Left hindlimb (tissue), 1 donor: ENCODE measurements around the gene CTRB2.
A peak's percentile ranks its signal among the peaks of the same experiment; 100 is the strongest.

Experiments
- DNase-seq: peaks from one replicate; pipeline ENCODE4 v3.0.0-alpha.2; 2018

CTRB2 gene

DNA sequence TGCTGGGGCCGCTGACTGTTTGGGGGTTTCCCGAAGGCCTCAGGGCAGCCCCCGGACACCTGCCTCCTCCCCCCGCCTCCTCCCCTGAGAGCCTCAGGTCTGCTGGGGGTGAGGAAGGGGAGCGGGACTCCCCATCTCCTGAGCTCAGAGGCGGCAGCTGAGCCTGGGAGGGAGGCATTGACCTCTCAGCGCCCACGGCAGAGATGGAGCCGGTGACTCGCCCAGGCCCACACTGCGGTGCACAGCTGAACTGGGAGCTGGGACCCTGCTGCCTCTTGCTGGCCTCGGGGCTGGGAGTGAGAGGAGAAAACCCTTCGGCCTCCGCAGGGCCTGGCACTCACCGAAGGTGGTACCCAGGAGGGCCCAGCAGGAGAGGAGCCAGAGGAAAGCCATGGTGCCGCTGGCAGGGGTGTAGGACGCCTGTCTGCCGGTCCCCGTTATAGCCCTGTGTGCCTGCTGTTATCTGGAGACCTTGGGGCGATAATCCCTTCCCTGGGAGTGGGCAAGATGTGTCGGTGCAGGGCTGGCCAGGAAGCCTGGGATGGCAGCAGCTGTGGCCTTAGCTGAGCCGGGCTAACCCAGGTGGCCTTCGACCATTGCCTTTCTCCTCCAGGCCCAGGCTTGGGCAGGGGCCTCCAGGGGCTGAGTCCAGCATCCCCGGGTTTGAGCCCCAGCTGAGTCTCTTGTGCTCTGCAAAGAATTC is at the start of gene CTRB2:
Gene CTRB2, minus strand, starts transcription at position 413 of the 703 bp plus-strand sequence. Its CDS starts 20 bp downstream, at position 393.
- DNase-seq = no peak

DNA sequence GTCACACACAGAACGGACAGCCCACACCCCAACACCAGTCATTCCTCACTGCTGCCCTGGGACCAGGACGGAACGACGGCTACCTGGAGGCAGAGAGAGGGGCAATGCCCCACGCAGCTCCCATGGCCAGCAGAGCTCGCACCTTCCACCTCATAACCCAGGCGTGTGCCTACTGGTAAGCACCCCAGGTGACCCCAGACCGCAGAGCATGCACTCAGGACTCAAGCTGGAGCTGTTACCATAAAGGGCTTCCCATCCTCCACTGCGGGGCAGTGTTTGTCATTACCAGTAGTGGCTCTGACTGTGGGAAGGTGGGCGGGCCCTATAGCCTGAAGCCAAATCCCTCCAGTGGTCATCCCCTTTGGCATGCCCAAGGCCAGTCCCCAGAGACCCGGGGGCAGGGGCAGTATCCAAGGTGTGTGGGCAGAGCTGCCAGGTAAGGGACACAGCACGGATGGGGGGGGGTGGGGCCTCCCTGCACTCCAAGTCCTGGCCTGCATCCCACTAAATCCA is 49.2 kb upstream of the CTRB2 start:
- DNase-seq = peak; percentile 68

DNA sequence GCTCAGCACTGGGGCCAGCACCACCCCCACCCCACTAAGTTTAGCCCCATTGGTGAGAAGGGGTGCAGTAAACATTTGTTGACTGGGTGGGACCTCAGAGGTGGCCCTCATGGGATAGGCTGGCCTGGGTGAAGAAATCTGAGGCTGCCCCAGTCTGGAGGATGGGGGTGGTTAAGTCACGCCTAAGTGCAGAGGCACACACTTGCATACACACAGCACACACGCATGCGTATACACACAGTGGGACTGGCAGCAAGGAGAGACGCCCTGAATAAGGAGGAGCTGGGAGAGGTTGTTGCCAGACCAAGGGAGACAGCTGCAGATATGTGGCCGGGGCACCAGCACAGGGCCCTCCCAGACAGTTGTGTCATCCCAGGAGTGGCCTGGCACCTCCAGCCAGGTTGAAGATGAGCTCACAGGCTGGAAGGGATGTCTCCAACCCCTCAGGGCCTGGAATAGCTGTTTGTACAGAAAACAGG is 47.4 kb upstream of the CTRB2 start:
- DNase-seq = peak; percentile 49

DNA sequence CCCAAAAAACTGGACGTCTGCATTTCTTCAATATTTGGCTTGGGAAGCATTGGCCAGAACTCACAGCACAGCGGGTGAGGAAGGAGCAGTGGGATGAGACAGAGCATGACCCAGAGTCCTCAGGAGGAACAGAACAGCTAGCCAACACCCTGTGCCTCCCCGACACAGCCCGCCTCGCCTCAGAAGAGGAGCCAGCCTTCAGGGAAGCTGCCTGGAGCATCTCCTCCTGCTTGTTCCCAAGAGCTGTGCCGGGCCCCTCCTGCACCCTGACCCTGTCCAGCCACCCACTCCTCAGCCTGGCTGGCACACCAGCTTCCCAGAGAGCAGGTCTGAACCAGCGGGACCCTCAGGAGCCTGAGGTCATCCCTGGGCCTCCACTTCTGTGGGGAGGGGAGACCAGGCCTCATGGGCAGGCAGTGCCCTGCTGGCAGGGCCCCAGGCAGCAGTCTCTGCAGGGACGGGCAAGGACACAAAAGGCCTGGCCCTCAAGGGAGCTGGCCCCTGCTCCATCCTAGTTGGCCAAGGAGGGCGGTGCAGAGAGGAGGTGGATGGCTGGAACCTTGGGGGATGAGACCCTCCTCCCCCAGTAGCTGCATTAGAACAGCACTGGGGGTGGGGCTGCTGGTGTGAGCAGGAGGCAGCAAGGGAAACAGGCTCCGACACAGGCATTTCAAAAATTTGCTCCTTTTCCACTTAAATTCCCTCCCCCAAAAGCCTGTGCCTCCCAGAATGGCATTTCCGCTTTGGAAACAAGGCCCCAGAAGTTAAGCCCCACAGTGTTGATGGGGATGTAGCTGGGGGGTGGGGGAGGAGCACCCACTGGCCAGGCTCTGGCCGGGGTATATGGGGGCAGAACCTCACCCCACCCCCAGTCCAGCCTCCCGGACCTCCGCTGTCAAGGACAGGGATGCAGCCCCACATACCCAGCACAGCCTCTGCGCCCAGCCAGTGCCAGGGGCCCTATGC is 46.3 kb upstream of the CTRB2 start:
- DNase-seq = peak; percentile 52

DNA sequence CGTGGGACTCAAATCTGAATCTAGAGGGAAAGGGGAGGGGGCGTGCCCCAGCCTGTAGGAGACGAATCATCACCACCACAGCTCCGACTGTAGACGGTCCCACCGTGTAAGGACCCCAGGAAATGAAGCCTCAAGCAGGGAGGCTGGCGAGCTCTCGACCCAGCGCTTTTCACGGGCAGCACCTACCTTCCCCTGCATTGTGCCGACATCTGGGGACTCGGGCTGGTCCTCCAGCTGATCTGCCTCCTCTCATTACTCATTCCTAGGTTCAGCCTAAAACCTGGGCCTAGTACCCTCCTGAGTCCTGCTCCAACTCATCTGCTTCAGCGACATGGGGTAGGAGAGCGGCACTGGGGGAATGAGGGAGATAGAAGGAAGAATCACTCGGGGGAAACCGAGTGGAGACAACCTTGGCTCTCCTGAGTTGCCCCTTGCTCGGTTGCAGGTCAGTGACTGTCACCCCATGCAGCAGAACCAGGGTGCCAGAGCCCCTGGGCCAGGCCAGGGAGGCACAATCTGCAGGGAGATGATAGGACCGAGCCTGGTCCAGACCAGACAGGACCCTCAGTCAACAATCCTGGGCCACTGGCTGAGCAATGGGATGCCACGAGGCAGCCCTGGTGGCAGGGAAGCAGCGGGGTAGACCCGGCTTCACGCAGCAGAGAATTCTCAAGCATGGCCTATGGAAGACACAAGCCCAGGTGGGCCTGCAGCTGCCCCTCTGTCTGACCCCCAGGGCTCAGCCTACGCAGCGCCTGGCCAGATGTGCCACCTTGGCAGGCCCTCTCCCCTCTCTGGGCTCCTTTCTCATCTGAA is 45.3 kb upstream of the CTRB2 start:
- peak; percentile 31 for DNase-seq

DNA sequence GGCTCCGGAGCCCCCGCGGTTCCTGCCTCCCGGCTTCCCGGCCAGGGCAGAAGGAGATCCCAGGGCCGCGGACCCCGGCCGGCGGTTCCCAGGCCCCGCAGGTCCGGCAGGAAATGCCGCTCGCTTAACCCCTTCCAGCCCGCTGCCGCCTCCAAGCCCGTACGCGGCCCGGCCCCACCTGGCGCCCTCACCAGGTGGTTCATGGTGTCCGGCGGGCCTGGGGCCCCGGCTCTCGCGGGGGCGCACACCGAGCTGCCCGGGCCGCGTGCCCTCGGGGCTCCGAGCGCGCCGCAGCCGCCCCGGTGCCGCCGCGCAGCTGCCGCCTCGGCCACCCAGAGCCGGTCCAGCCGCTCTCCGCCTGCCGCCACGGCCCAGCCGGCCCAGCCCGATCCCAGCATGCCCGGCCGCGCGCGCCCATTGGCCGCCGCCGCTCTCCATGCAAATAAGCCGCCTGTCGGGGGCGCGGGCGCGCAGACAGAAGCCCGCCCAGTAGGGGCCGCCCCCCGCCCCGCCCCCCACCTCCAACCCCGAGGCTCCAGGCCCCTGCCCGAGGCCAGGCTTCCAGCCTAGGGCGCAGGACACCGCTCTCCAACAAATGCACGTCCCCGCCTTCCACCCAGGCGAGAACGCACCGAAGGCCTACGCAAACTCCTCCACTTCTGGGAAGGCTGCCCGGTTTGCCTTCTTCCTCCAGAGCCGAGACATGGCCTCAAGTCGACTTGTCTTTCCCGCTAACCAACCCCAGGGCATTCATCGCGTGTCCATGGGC is 44.5 kb upstream of the CTRB2 start, which contains the start of gene BCAR1:
Gene BCAR1, minus strand, starts transcription at position 345 of the 769 bp plus-strand sequence. Its CDS starts 142 bp downstream, at position 203.
- peak; percentile 95 for DNase-seq

DNA sequence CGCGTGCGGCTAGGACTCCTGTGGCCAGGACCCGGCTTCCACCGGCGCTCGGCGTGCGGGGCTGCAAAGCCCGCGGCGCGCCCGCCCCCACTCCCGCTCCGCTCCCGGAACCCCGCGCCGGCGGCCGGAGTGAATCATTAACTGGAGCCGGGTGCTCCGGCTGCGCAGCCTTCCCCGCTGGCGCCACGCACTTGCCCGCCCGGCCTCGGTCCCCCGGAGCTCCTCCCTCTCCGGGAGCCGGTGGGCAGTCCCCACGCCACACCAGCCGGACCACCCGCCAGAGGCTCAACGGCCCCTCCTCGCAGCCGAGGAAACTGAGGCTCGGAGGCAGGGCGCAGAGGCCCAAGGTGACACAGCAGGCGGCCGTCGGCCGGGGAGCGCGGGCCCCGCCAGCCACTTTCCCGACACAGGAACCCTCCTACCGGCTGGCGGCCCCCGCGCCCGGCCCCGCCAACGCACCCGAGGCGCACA is 43.9 kb upstream of the CTRB2 start:
- peak; percentile 54 for DNase-seq

DNA sequence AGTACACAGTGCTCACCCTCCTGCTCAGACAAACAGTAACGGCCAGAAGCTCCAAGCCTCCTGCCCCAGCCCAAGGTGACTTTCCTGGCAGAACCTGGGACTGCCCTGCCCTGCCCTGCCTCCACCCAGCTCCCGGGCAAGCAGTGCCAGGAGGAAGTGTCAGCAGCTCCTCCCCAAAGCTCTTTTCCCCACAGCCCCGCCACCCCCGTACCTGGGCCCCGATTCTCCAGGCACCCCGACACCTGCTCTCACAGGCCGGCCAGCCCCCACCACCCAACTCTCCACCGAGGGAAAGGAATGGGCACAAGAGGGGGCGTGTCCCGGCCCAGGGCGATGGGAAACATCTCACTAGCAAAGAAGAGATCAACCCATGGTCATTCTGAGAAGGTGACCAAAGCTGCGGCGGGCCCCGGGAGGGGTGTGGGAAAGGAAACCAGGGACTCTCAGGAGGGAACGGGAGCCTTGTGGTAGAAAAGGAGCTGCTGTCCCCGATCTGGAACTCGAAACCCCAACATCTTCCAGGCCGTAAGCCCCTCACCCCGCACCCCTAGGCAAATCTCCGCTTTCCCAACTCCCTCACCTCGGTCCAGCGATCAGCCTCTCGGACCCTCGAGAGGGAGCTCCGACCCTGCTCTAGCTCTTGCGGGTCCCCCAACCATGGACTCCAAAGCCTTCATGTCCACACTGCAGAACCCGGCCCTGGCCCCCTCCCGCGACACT is 43.3 kb upstream of the CTRB2 start:
- DNase-seq = peak; percentile 47

DNA sequence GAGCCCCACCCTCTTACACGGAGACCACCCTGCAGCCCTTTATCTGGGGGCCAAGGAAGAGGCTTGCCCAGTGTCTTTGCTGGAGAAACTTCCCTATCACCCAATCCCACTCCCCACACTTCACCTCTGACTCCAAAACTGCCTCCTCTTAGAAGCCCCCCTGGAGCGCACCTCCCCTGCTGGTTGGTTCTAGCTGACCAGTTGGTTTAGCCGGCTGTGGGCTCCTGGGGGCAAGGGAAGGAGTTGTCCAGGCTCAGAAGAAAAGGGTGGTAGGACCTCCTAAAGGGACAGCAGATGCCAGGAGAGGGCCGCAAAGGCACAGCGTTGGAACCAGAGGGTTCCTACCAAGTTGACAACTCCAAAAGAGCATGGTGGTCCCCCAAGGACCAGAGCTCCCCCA is 42.5 kb upstream of the CTRB2 start:
- peak; percentile 21 for DNase-seq

DNA sequence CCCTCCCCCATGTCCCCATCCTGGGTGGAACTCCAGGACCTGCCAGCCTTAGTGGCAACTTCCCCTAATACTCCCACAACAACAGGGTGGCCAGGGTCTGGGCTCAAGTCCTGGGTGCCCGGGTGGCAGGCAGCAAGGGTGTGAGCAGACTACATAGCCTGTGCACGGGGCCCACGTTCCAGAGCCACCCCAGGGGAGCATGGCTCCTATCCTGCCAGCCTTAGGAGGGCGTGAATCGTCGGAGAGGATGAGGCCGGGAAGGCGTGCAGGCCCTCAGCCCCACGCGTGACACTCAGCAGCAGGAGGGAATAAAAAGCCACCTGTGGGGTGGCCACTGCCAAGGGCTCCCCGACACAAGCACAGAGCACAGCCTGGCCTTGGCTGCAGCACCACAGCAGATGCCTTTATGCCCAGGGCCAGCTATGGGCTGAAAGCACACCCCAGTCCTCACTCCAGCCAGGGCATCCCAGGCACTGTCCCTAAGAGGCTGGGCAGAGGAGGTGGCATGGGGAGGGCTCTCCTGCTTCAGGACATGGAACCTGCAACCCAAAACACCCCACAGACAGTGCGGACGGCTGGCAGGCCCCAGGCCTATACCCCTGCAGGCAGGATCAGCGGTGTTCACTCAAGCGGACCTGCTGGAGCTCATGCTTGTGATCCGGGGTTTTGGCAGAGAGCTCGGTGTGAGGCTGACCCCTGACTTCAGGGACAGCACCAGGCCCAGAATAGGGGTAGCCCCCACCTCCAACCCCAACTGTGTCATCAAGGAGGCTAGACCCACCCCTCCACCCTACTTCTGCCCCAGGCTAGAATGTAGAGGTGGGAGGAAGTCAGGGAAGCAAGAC is 41.8 kb upstream of the CTRB2 start:
- no peak for DNase-seq

DNA sequence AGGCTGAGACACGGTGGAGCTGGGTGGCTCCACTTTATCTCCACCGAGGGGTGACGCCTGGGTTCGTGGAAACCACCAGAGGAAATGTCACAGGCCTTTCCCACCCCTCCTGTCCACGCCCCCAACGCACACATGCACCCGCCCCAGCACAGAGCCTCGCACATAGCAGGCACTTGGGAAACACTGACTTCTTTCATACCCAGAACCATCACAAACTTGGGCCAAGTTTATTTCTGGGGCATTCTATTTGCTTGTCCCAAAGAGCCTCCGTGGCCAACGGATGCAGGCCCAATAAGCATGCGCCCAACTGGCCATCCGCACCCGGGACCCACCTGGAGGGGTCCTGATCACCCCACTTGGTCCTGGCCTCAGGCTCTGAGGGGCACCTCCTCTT is 41.2 kb upstream of the CTRB2 start:
- DNase-seq = peak; percentile 52

DNA sequence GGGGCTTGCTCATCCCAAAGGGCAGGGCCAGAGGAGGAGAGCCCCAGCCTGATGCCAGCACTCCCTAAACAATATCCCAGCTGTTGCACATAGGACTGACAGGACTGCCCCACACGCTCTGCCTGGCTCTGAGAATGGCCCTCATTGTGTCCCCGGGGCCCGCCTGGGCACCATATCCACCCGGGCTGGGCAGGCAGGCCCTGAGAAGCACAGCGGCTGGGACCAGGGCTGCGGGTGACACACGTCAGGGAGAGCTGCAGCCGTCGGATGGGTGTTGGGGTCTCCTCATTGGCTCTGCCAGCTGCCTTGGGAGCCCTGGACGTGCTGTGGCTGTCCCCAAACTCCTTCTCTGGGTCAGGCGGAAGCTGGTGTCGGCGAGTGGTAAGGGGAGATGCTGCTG is 40.3 kb upstream of the CTRB2 start:
- peak; percentile 35 for DNase-seq

DNA sequence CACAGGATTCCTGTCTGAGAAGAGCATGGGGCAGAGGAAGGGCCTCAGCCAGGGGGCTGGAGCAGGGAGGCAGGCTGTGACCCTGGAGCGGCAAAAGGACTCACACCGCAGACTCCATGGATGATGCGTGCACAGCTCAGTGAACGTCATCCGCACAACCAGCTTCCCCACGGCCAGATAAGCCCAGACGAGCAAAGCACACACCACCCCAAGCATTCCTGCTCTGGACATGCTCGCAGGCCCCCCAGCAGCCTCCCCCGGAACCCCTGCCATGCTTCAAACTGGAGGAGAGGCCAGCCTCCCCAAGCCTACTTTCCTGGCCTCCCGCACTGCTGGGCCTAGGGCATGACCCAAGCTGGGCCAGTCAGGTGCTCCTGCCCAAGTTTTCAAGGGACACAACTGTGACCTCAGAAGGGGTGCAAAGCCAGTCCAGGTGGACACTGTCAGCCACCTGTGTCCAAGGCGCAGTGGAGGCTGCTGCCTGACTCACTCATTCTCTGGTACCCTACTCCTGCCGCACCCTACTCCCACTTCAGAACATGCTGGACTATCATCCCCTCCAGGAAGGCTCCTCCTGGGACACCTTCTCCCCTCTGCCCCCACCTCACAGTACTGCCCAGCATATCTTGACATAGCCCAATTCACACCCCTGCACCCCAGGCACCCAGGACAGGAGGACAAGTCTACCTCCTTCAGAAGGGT is 39.7 kb upstream of the CTRB2 start:
- peak; percentile 31 for DNase-seq

DNA sequence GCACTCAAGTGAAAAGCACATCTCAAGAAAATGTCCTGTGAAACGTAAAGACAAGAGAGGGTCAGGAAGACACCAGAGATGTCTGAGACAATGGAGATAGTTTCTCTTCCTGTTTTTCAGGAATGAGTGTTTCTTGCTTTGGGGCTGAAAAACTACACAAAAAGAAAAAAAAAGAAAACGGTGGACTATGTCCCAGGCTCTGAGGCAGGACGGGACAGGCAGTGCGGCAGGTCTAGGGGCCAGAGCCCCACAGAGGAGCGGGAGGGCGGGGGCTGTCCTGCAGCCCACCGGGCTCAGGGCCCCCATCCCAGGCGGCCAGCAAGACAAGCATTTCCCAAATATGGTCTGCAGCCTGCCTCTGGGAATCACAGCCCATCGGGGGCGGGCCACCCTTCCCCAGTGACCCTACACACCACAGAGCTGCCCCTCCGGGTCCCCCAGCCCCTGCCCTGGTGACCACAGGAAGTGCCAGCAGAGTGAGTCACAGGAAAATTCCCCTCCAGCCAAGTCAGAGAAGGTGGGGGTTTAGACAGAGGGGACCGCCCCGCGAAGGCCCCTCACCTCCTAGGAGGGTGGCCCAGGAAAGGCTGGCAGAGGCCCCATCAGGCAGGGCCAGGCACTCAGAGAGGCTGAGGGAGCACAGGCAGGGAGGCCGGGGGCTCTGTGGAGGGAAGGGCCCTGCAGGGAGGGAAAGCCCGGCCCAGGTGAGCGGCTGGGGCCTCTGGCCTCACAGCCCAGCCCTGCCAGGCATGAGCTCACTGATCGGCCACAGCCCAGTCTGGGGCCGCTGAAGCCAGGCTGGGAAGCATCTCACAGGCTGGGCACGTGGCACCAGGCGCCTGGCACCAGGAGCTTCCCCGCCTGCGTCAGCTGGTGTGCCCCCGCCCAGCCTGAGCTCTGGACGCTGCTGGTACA is 38.1 kb upstream of the CTRB2 start:
- DNase-seq = peak; percentile 93

DNA sequence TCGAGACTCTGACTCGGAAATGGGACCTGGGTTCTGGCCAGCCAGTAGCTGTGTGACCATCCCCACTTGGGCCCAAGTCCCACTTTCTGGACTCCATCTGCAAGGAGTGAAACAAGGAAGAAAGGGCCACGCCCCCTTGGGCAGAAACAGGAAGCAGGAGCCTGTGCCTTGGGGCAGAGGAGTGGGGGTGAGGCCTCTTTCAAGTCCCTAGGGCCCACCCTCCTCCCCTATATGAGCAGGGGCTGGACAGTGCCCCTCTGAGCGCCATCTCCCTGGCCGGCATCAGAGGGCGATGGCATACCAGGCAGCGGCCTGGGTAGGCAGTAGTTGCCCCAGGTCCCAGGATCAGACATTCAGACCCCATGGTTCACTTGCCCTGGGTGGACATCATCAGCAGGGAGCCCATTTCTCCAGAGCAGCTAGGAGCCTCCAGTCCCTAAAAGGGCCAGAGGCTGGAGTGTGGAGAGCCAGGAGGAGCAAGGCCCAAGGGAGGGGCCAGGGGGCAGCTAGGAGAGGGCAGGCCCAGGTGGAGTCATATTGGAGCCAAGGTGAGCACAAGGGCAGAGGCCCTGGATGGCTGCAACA is 37.4 kb upstream of the CTRB2 start:
- no peak for DNase-seq

DNA sequence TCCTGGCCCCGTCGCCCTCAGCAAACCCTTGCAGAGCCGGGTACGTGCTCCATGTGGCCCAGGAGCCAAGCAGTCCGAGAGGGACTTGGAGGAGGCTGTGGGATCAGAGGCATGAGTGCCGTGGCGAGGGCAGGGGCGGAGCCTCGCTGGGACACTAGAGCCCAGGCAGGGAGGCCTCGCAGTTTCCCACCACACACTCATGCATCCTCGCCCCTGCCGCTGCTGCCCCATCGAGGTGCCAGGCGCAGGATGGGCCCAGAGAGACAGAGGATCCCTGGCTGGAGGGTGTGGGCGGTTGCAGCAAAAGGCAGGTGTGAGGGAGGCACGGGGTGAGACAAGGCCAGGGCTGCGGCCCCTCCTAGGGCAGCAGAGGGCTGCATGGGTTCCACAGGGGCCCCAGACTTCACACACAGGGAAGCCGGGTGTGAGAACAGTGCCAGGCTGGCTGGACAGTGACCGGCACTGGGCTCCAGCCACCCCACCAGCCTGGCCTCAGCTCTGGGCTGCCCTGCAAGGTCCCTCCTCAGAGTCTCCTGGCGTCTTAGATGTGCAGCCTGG is 36.8 kb upstream of the CTRB2 start:
- DNase-seq = no peak

DNA sequence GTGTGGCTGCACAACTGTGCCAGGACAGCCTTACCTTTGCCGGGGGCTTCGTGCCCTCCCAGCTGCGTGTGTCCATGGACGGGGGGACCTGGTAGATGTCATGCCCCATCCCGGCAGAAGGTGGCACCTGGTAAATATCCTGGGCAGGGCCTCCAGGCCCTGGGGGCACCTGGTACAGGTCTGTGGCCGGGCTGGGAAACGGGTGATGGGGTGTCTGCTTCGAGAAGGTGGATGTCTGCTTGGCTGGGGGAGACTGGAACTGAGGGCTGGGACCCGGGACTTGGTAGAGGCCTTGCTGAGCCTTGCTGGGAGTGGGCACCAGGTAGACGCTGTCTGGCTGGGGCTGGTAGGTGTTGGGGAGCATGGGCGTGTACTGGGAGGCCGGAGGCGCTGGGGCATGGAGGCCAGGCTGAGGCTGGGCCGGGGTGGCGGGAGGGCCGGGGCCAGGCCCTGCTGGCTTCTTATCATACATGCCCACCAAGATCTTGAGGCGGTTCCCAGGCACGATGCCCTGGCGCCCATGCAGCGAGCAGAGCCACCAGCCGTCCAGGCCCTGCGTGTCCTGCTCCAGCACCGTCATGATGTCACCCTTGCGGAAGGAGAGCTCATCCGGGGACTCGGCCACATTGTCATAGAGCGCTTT is 35.6 kb upstream of the CTRB2 start:
- peak; percentile 31 for DNase-seq
